OCI-LY7 (cell line): Measurements from ENCODE around the gene PSMD13. TPM values are rescaled to one million over a fixed set of nuclear protein-coding genes. Genes with fewer than 3 reads are reported as not detected.
A peak's percentile ranks its signal among the peaks of the same experiment; 100 is the strongest.

Experiments used
- BruUV-seq: library from RNA; stranded (reverse); fragments of 400-500 nt; replicated peaks from 2 replicates; lab custom pipeline; 2021; lab: Mats Ljungman, UMichigan
- CTCF ChIA-PET: fragments of 300-600 bp; sonication (Branson Sonifier 250); formaldehyde crosslinking; loops from one replicate; lab custom pipeline; 2022; ENCODE audit warnings: antibody characterized with exemption; ENCODE audit not compliant: unreplicated experiment; lab: Charles Lee
- POLR2A ChIA-PET: fragments of 300-600 bp; sonication (Branson Sonifier 250); formaldehyde crosslinking; loops from one replicate; lab custom pipeline; 2022; ENCODE audit warnings: antibody characterized with exemption; lab: Charles Lee
- DNase-seq: peaks from one replicate; pipeline ENCODE4 v3.0.0-alpha.2; 2015; ENCODE audit warnings: low spot score
- H2AFZ ChIP-seq: fragments of 200-600 bp; sonication (generic), shearing (Covaris generic); 2 replicates; pipeline ENCODE4 v1.6.1; 2014; ENCODE audit warnings: mild to moderate bottlenecking, antibody characterized with exemption, low read length, moderate library complexity
- H3K27ac ChIP-seq: fragments of 200-600 bp; sonication (generic); 2 replicates; pipeline ENCODE4 v1.5.1; 2014; ENCODE audit warnings: mixed run types, low read depth, mild to moderate bottlenecking, moderate library complexity, low read length, inconsistent platforms; ENCODE audit not compliant: poor library complexity, severe bottlenecking
- H3K36me3 ChIP-seq: fragments of 200-600 bp; sonication (generic); 2 replicates; pipeline ENCODE4 v1.6.1; 2014; ENCODE audit warnings: mild to moderate bottlenecking, antibody characterized with exemption, low read length, moderate library complexity, mixed read lengths; ENCODE audit not compliant: insufficient read depth
- H3K4me1 ChIP-seq: fragments of 200-600 bp; sonication (generic); 2 replicates; pipeline ENCODE4 v1.5.1; 2014; ENCODE audit warnings: mild to moderate bottlenecking, low read length; ENCODE audit not compliant: insufficient read depth, poor library complexity, severe bottlenecking
- H3K4me2 ChIP-seq: fragments of 200-600 bp; sonication (generic); 2 replicates; pipeline ENCODE4 v1.6.1; 2014; ENCODE audit warnings: mild to moderate bottlenecking, low read length
- H3K4me3 ChIP-seq: fragments of 200-600 bp; sonication (generic); 2 replicates; pipeline ENCODE4 v1.5.1; 2014; ENCODE audit warnings: mild to moderate bottlenecking, low read depth, low read length; ENCODE audit not compliant: poor library complexity, severe bottlenecking
- H3K79me2 ChIP-seq: fragments of 200-600 bp; sonication (generic); 2 replicates; pipeline ENCODE4 v1.6.1; 2016; ENCODE audit warnings: low read depth, mild to moderate bottlenecking, low read length, moderate library complexity, mixed read lengths; ENCODE audit not compliant: insufficient read depth
- H3K9me2 ChIP-seq: fragments of 200-600 bp; sonication (generic); 2 replicates; pipeline ENCODE4 v1.6.1; 2016; ENCODE audit warnings: mild to moderate bottlenecking, low read length, mixed read lengths; ENCODE audit not compliant: insufficient read depth
- H3K9me3 ChIP-seq: fragments of 200-600 bp; sonication (generic); 2 replicates; pipeline ENCODE4 v1.6.1; 2014; ENCODE audit warnings: mild to moderate bottlenecking, mixed run types, low read length, mixed read lengths
- H4K20me1 ChIP-seq: fragments of 200-600 bp; sonication (generic); 2 replicates; pipeline ENCODE4 v1.6.1; 2014; ENCODE audit warnings: mild to moderate bottlenecking, antibody characterized with exemption, low read length, moderate library complexity, mixed read lengths; ENCODE audit not compliant: insufficient read depth
- CTCF ChIP-seq: fragments of 200-600 bp; sonication (generic); conservative IDR thresholded peaks from 2 replicates; pipeline ENCODE4 v1.5.1; 2014; ENCODE audit warnings: mild to moderate bottlenecking, antibody characterized with exemption, low read length, moderate library complexity, mixed read lengths
- EZH2phosphoT487 ChIP-seq: fragments of 200-600 bp; sonication (generic); IDR thresholded peaks from 2 replicates; pipeline ENCODE4 v1.6.1; 2018; ENCODE audit warnings: low read depth, borderline replicate concordance, mild to moderate bottlenecking, mixed run types, antibody characterized with exemption, low read length, moderate library complexity, mixed read lengths
- intact Hi-C: fragments of 100-400 bp; cut with micrococcal nuclease; formaldehyde crosslinking; loops from one replicate; pipeline ENCODE4 v1.10.0; 2022; ENCODE audit not compliant: unreplicated experiment
- total RNA-seq, 2 experiments: library from RNA; depleted of rRNA in 1 of 2; stranded (reverse); fragments of >200 nt in 1 of 2; shearing (Covaris generic) in 1 of 2; gene quantifications; 2 replicates each; pipeline ENCODE4 v1.2.3, GENCODE V29; 2014 to 2022

Gene PSMD13
- total RNA-seq, 2 experiments from 2014 or later, result 146 to 154 TPM

GRCh38 chr11:210122-210802, 26.5 kb upstream of the PSMD13 start:
- Histone ChIP-seq H3K4me2 (peak overlapping the region; percentile 90), H3K9me3 (no peaks in the 10 kb centered on the region), H3K27ac (no peak overlapping the region), H3K9me2 (no peaks in the 10 kb centered on the region), H3K4me1 (peaks cover 26% of the 10 kb centered on the region), H4K20me1 (no peaks in the 10 kb centered on the region), H3K79me2 (peaks cover 36% of the 10 kb centered on the region), H2AFZ (no peak overlapping the region), H3K36me3 (peaks cover 64% of the 10 kb centered on the region), H3K4me3 (peak overlapping the region; percentile 98)
- intact Hi-C loops, result no loop called here
- no peak for DNase-seq
- TF ChIP-seq EZH2phosphoT487 (no peak), CTCF (no peak)
- no TSS peak for BruUV-seq
- POLR2A ChIA-PET, result no interaction called here
- CTCF ChIA-PET, result no interaction called here

- CTCF ChIA-PET, result no interaction called here
- Histone ChIP-seq H3K79me2 (peaks cover 36% of the 10 kb centered on the region), H2AFZ (no peak overlapping the region), H3K4me2 (peak overlapping the region; percentile 90; the same call in 1 of the 2 replicates), H3K4me3 (no peak overlapping the region), H3K9me3 (no peaks in the 10 kb centered on the region), H3K9me2 (no peaks in the 10 kb centered on the region), H3K27ac (no peak overlapping the region), H3K36me3 (peaks cover 64% of the 10 kb centered on the region), H4K20me1 (no peaks in the 10 kb centered on the region), H3K4me1 (peaks cover 21% of the 10 kb centered on the region)
- TF ChIP-seq CTCF (no peak), EZH2phosphoT487 (no peak)
- no TSS peak for BruUV-seq
- no peak for DNase-seq
- POLR2A ChIA-PET, result no interaction called here
- intact Hi-C loops, result no loop called here
These were observed 26.0 kb upstream of the PSMD13 start for GRCh38 chr11:210803-211180.

- no peak for TF ChIP-seq CTCF
- TF ChIP-seq EZH2phosphoT487, result no peak
- H3K9me2 ChIP-seq, result no peaks in the 10 kb centered on the region
- no peak overlapping the region for H2AFZ ChIP-seq
- no peak overlapping the region for H3K4me3 ChIP-seq
- H3K4me1 ChIP-seq, result peaks cover 16% of the 10 kb centered on the region
- no peaks in the 10 kb centered on the region for H3K9me3 ChIP-seq
- ChIA-PET POLR2A (no interaction called here), CTCF (no interaction called here)
- H3K36me3 ChIP-seq, result peaks cover 67% of the 10 kb centered on the region
- no peaks in the 10 kb centered on the region for H4K20me1 ChIP-seq
- no peak overlapping the region for H3K27ac ChIP-seq
- peaks cover 31% of the 10 kb centered on the region for H3K79me2 ChIP-seq
- no peak for DNase-seq
- BruUV-seq, result no TSS peak
- intact Hi-C loops, result no loop called here
- H3K4me2 ChIP-seq, result no peak overlapping the region
These were observed 25.5 kb upstream of the PSMD13 start for GRCh38 chr11:211295-211694.
